GM23248 (cell line): ENCODE data around the gene CEP95. TPM values are rescaled to one million over a fixed set of nuclear protein-coding genes. Genes with fewer than 3 reads are reported as not detected.

Source experiments
- DNase-seq: peaks from one replicate; pipeline ENCODE4 v3.0.0-alpha.2; 2015
- H2AFZ ChIP-seq: fragments of 200-600 bp; sonication (generic); 2 replicates; pipeline ENCODE4 v1.6.1; 2016; ENCODE audit warnings: antibody characterized with exemption
- H3F3A ChIP-seq: fragments of 200-600 bp; sonication (generic); 2 replicates; pipeline ENCODE4 v1.6.1; 2016; ENCODE audit warnings: mild to moderate bottlenecking, antibody characterized with exemption, mixed run types; ENCODE audit not compliant: insufficient read depth
- H3K27ac ChIP-seq: fragments of 200-600 bp; sonication (generic); 2 replicates; pipeline ENCODE4 v1.5.1; 2016; ENCODE audit warnings: mild to moderate bottlenecking
- H3K27me3 ChIP-seq: fragments of 200-600 bp; sonication (generic); replicated peaks from 2 replicates; pipeline ENCODE4 v1.6.1; 2016; ENCODE audit warnings: mild to moderate bottlenecking; ENCODE audit not compliant: insufficient read depth
- H3K36me3 ChIP-seq: fragments of 200-600 bp; sonication (generic); 2 replicates; pipeline ENCODE4 v1.6.1; 2016; ENCODE audit warnings: low read depth, mild to moderate bottlenecking
- H3K4me1 ChIP-seq: fragments of 200-600 bp; sonication (generic); 2 replicates; pipeline ENCODE4 v1.6.1; 2016; ENCODE audit warnings: mild to moderate bottlenecking; ENCODE audit not compliant: insufficient read depth
- H3K4me2 ChIP-seq: fragments of 200-600 bp; sonication (generic); one replicate; pipeline ENCODE4 v1.6.1; 2016; ENCODE audit warnings: mild to moderate bottlenecking; ENCODE audit not compliant: unreplicated experiment
- H3K4me3 ChIP-seq: fragments of 200-600 bp; sonication (generic); 2 replicates; pipeline ENCODE4 v1.5.1; 2016; ENCODE audit warnings: mild to moderate bottlenecking
- H3K79me2 ChIP-seq: fragments of 200-600 bp; sonication (generic); 2 replicates; pipeline ENCODE4 v1.6.1; 2016; ENCODE audit warnings: mild to moderate bottlenecking; ENCODE audit not compliant: insufficient read depth
- H3K9ac ChIP-seq: fragments of 200-600 bp; sonication (generic); 2 replicates; pipeline ENCODE4 v1.6.1; 2016; ENCODE audit warnings: mild to moderate bottlenecking
- H3K9me2 ChIP-seq: fragments of 200-600 bp; sonication (generic); 2 replicates; pipeline ENCODE4 v1.6.1; 2016; ENCODE audit warnings: mixed run types, mild to moderate bottlenecking, moderate library complexity; ENCODE audit not compliant: insufficient read depth
- H3K9me3 ChIP-seq: fragments of 200-600 bp; sonication (generic); one replicate; pipeline ENCODE4 v1.6.1; 2017; ENCODE audit warnings: low read depth
- H4K20me1 ChIP-seq: fragments of 200-600 bp; sonication (generic); 2 replicates; pipeline ENCODE4 v1.6.0; 2016; ENCODE audit not compliant: insufficient read depth
- EZH2 ChIP-seq: fragments of 200-600 bp; sonication (generic); IDR thresholded peaks from 2 replicates; pipeline ENCODE4 v1.6.1; 2018; ENCODE audit warnings: antibody characterized with exemption, mild to moderate bottlenecking; ENCODE audit not compliant: insufficient read depth, poor library complexity, severe bottlenecking
- EZH2phosphoT487 ChIP-seq: fragments of 200-600 bp; sonication (generic); IDR thresholded peaks from 2 replicates; pipeline ENCODE4 v1.6.1; 2018; ENCODE audit warnings: antibody characterized with exemption, moderate library complexity, mild to moderate bottlenecking, low read depth; ENCODE audit not compliant: insufficient read depth
- WGBS, 2 experiments: methylation state at CpG; one replicate each; pipeline ENCODE4 v1.1.6; 2015 to 2017; ENCODE audit warnings: low lambda C conversion rate in 2 of 2, low coverage in 1 of 2; ENCODE audit errors: missing lambda C conversion rate in 2 of 2; 5-methylcytosine and 5-hydroxymethylcytosine counted together
- in situ Hi-C: fragments of 300-500 bp; cut with MboI; formaldehyde crosslinking; loops from 2 replicates; pipeline ENCODE4 v1.15.0; 2020
- polyA plus RNA-seq: library from polyadenylated mRNA; unstranded; fragments of >200 nt; fragmentation: Nextera tagmentation; extraction: Ambion mirVana; gene quantifications from 2 replicates; pipeline ENCODE4 v1.2.1, GENCODE V29; 2016
- total RNA-seq: library from RNA; depleted of rRNA; stranded (reverse); fragments of >200 nt; shearing (Covaris generic); gene quantifications from 2 replicates; pipeline ENCODE4 v1.2.3, GENCODE V29; 2014

CEP95 gene
- total and polyA plus RNA-seq, 2 experiments from 2014 or later = 16.8 to 17.5 TPM

GRCh38 chr17:64540118-64540776 lies 33.5 kb downstream of the CEP95 start:
- Histone ChIP-seq H3K4me1 (no peaks in the 10 kb centered on the region), H3K27me3 (no peaks in the 10 kb centered on the region), H3K9me3 (no peaks in the 10 kb centered on the region), H3K4me3 (no peak overlapping the region), H3K79me2 (peaks cover 81% of the 10 kb centered on the region), H3K36me3 (peaks cover 95% of the 10 kb centered on the region), H3F3A (peaks cover 97% of the 10 kb centered on the region), H3K9ac (no peak overlapping the region), H3K4me2 (no peak overlapping the region), H2AFZ (no peak overlapping the region), H3K9me2 (no peaks in the 10 kb centered on the region), H3K27ac (0 out of 2 replicates have a peak overlapping the region, but pooled peaks have one; percentile 13), H4K20me1 (no peaks in the 10 kb centered on the region)
- in situ Hi-C loops = no loop called here
- WGBS, 2 experiments = 91 to 93% methylated on average over 5 of the region's 5 CpGs
- TF ChIP-seq EZH2 = no peak
- no peak for TF ChIP-seq EZH2phosphoT487
- no peak for DNase-seq

GRCh38 chr17:64544742-64545141 lies 38.0 kb downstream of the CEP95 start:
- 97 to 98% methylated on average over 2 of the region's 2 CpGs for WGBS, 2 experiments
- Histone ChIP-seq H3K36me3 (peaks cover 95% of the 10 kb centered on the region), H3K4me3 (no peak overlapping the region), H3F3A (peaks cover 96% of the 10 kb centered on the region), H3K27ac (0 out of 2 replicates have a peak overlapping the region, but pooled peaks have one; percentile 1), H2AFZ (no peak overlapping the region), H3K9me3 (no peaks in the 10 kb centered on the region), H3K79me2 (peaks cover 94% of the 10 kb centered on the region), H3K9me2 (no peaks in the 10 kb centered on the region), H3K27me3 (no peaks in the 10 kb centered on the region), H3K4me2 (no peak overlapping the region), H3K4me1 (no peaks in the 10 kb centered on the region), H3K9ac (no peak overlapping the region), H4K20me1 (no peaks in the 10 kb centered on the region)
- in situ Hi-C loops = no loop called here
- no peak for DNase-seq
- TF ChIP-seq EZH2 (no peak), EZH2phosphoT487 (no peak)

GRCh38 chr17:64546716-64547115 lies 39.9 kb downstream of the CEP95 start:
- H3K4me2 ChIP-seq = no peak overlapping the region
- in situ Hi-C loops = no loop called here
- H3K79me2 ChIP-seq = peaks cover 97% of the 10 kb centered on the region
- H3K36me3 ChIP-seq = peaks cover 98% of the 10 kb centered on the region
- no peak for DNase-seq
- no peaks in the 10 kb centered on the region for H3K9me3 ChIP-seq
- no peaks in the 10 kb centered on the region for H3K4me1 ChIP-seq
- no peaks in the 10 kb centered on the region for H4K20me1 ChIP-seq
- H3K9ac ChIP-seq = no peak overlapping the region
- 84 to 91% methylated on average over 7 of the region's 7 CpGs for WGBS, 2 experiments
- H3K27ac ChIP-seq = no peak overlapping the region
- H3F3A ChIP-seq = peaks cover 98% of the 10 kb centered on the region
- no peak overlapping the region for H2AFZ ChIP-seq
- TF ChIP-seq EZH2phosphoT487 (no peak), EZH2 (no peak)
- no peaks in the 10 kb centered on the region for H3K9me2 ChIP-seq
- no peaks in the 10 kb centered on the region for H3K27me3 ChIP-seq
- H3K4me3 ChIP-seq = no peak overlapping the region

GRCh38 chr17:64547319-64547718 lies 40.5 kb downstream of the CEP95 start:
- DNase-seq = no peak
- in situ Hi-C loops = no loop called here
- peaks cover 98% of the 10 kb centered on the region for H3K36me3 ChIP-seq
- H3K4me3 ChIP-seq = no peak overlapping the region
- H3K4me1 ChIP-seq = no peaks in the 10 kb centered on the region
- H3K9ac ChIP-seq = no peak overlapping the region
- H3K27ac ChIP-seq = peak overlapping the region; percentile 10; the same call in 1 of the 2 replicates
- no peaks in the 10 kb centered on the region for H4K20me1 ChIP-seq
- 82 to 83% methylated on average over 10 of the region's 10 CpGs for WGBS, 2 experiments
- no peaks in the 10 kb centered on the region for H3K9me2 ChIP-seq
- H3K9me3 ChIP-seq = no peaks in the 10 kb centered on the region
- H3F3A ChIP-seq = peaks cover 98% of the 10 kb centered on the region
- H3K79me2 ChIP-seq = peaks cover 97% of the 10 kb centered on the region
- H3K27me3 ChIP-seq = no peaks in the 10 kb centered on the region
- H2AFZ ChIP-seq = no peak overlapping the region
- TF ChIP-seq EZH2 = no peak
- no peak for TF ChIP-seq EZH2phosphoT487
- no peak overlapping the region for H3K4me2 ChIP-seq
